ENCODE measurements around the gene TMEM120B. TPM values are rescaled to one million over a fixed set of nuclear protein-coding genes. Genes with fewer than 3 reads are reported as not detected.

The TMEM120B gene
- total RNA-seq, 1 experiment from 2014 or later, result 18.5 TPM

DNA sequence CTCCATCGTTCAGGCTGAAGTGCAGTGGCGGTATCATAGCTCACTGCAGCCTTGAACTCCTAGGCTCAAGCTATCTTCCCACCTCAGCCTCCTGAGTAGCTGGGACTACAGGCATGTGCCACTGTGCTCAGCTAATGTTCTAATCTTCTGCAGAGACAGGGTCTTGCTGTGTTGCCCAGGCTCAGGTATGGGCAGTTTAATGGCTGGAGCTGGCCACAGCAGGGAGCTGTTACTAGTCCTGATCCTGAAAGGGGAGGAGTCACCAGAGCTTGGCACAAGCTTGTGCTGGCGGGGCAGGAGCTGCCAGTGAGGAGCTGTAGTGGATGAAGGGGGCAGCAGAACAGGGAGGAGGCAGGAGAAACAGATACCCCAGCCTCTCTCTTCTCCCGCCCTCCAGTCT is 10.6 kb downstream of the TMEM120B start:
- Histone ChIP-seq H3F3A (ENCODE audit: low read length, unreplicated experiment) (no peaks in the 10 kb centered on the region), H3K9me2 (replicated peaks; ENCODE audit: low read length) (no peaks in the 10 kb centered on the region), H3K27ac (ENCODE audit: low read length) (no peak overlapping the region), H3K4me3 (ENCODE audit: low read length) (no peak overlapping the region), H3K79me2 (ENCODE audit: low read length) (peaks cover 37% of the 10 kb centered on the region), H3K4me2 (ENCODE audit: low read length) (no peak overlapping the region), H4K20me1 (ENCODE audit: low read length) (no peaks in the 10 kb centered on the region), H3K9me3 (ENCODE audit: low read length) (no peaks in the 10 kb centered on the region), H2AFZ (ENCODE audit: low read length) (no peak overlapping the region), H3K9ac (ENCODE audit: low read length) (no peak overlapping the region), H3K36me3 (ENCODE audit: low read depth, low read length) (0 out of 2 replicates have a peak, but pooled peaks cover 6% of the 10 kb centered on the region), H3K27me3 (ENCODE audit: low read length) (no peaks in the 10 kb centered on the region), H3K4me1 (ENCODE audit: insufficient read depth, low read length) (no peaks in the 10 kb centered on the region)
- intact Hi-C loops (cut with micrococcal nuclease), result no loop called here
- no peak for TF ChIP-seq EZH2 (IDR thresholded peaks at IDR 0.05; ENCODE audit: low read length, unreplicated experiment)
- no peak for TF ChIP-seq EZH2phosphoT487 (IDR thresholded peaks at IDR 0.05; ENCODE audit: borderline replicate concordance, low read length)
- TF ChIP-seq, protein P1, sequence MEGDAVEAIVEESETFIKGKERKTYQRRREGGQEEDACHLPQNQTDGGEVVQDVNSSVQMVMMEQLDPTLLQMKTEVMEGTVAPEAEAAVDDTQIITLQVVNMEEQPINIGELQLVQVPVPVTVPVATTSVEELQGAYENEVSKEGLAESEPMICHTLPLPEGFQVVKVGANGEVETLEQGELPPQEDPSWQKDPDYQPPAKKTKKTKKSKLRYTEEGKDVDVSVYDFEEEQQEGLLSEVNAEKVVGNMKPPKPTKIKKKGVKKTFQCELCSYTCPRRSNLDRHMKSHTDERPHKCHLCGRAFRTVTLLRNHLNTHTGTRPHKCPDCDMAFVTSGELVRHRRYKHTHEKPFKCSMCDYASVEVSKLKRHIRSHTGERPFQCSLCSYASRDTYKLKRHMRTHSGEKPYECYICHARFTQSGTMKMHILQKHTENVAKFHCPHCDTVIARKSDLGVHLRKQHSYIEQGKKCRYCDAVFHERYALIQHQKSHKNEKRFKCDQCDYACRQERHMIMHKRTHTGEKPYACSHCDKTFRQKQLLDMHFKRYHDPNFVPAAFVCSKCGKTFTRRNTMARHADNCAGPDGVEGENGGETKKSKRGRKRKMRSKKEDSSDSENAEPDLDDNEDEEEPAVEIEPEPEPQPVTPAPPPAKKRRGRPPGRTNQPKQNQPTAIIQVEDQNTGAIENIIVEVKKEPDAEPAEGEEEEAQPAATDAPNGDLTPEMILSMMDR (conservative IDR thresholded peaks at IDR 0.05; ENCODE audit: low read depth, low read length), result no peak
- no TSS peak for BruUV-seq (replicated peaks)
- ATAC-seq, result no peak
- ChIA-PET POLR2A (ENCODE audit: unreplicated experiment) (interaction anchor here (0.5 kb wide), 1 partner anchor 1924 kb away, joined by 14 read pairs; no protein-coding TSS in a partner anchor), CTCF (no interaction called here)
- DNase-seq, result no peak

DNA sequence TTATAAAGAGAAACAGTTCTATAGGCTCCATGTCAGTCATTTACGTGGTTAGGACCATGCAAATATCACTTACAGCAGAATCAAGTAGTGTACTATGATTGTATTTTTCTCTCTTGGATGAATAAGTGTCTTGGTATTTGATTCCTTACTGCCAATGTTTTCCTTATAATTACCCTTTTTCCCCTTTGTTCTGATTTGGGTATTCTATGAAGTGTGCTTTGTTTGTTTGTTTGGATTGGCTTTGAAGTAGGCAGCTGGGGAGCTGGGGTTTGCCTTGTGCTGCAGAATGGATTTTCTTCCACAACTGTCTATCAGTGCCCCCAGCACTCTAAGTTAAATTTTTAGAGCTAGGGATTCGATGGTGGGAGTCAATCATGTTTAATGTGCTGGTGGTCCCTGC is 12.4 kb downstream of the TMEM120B start:
- Histone ChIP-seq H3K9ac (ENCODE audit: low read length) (no peak overlapping the region), H3K36me3 (ENCODE audit: low read depth, low read length) (0 out of 2 replicates have a peak, but pooled peaks cover 6% of the 10 kb centered on the region), H3K27ac (ENCODE audit: low read length) (no peak overlapping the region), H4K20me1 (ENCODE audit: low read length) (no peaks in the 10 kb centered on the region), H3K9me3 (ENCODE audit: low read length) (no peaks in the 10 kb centered on the region), H3K79me2 (ENCODE audit: low read length) (peaks cover 29% of the 10 kb centered on the region; the same call in 1 of the 2 replicates), H3K9me2 (replicated peaks; ENCODE audit: low read length) (no peaks in the 10 kb centered on the region), H3K4me1 (ENCODE audit: insufficient read depth, low read length) (no peaks in the 10 kb centered on the region), H3K4me3 (ENCODE audit: low read length) (no peak overlapping the region), H3K4me2 (ENCODE audit: low read length) (no peak overlapping the region), H2AFZ (ENCODE audit: low read length) (no peak overlapping the region), H3F3A (ENCODE audit: low read length, unreplicated experiment) (no peaks in the 10 kb centered on the region), H3K27me3 (ENCODE audit: low read length) (no peaks in the 10 kb centered on the region)
- no peak for DNase-seq
- ChIA-PET CTCF (no interaction called here), POLR2A (ENCODE audit: unreplicated experiment) (no interaction called here)
- intact Hi-C loops (cut with micrococcal nuclease), result no loop called here
- ATAC-seq, result no peak; the same call in 1 of the 2 replicates
- TF ChIP-seq EZH2 (IDR thresholded peaks at IDR 0.05; ENCODE audit: low read length, unreplicated experiment) (no peak), EZH2phosphoT487 (IDR thresholded peaks at IDR 0.05; ENCODE audit: borderline replicate concordance, low read length) (no peak)
- TF ChIP-seq, protein P1 (conservative IDR thresholded peaks at IDR 0.05; ENCODE audit: low read depth, low read length), result no peak
- no TSS peak for BruUV-seq (replicated peaks)

DNA sequence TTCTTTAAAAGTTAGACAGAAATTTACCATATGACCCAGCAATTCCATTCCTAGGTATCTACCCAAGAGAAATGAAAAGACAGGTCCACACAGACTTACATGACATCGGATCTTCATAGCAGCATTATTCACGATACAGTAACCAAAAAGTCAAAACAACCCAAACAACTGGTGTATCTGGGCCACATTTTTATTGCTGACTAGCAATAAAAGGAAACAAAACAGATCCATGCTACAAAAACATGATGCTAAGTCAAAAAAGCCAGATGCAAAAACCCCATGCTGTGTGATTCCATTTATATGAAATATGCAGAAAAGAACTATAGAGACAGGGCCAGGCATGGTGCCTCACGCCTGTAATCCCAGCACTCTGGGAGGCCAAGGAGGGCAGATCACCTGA is 12.9 kb downstream of the TMEM120B start:
- CTCF ChIA-PET, result no interaction called here
- H3K9ac ChIP-seq (ENCODE audit: low read length), result no peak overlapping the region
- H3K4me2 ChIP-seq (ENCODE audit: low read length), result no peak overlapping the region
- ATAC-seq (no peak), DNase-seq (no peak)
- H3K79me2 ChIP-seq (ENCODE audit: low read length), result peaks cover 29% of the 10 kb centered on the region; the same call in 1 of the 2 replicates
- no peak overlapping the region for H2AFZ ChIP-seq (ENCODE audit: low read length)
- no peaks in the 10 kb centered on the region for H3K4me1 ChIP-seq (ENCODE audit: insufficient read depth, low read length)
- TF ChIP-seq EZH2phosphoT487 (IDR thresholded peaks at IDR 0.05; ENCODE audit: borderline replicate concordance, low read length) (no peak), EZH2 (IDR thresholded peaks at IDR 0.05; ENCODE audit: low read length, unreplicated experiment) (no peak)
- TF ChIP-seq, protein P1 (conservative IDR thresholded peaks at IDR 0.05; ENCODE audit: low read depth, low read length), result no peak
- H3K4me3 ChIP-seq (ENCODE audit: low read length), result no peak overlapping the region
- intact Hi-C loops (cut with micrococcal nuclease), result no loop called here
- H3K27ac ChIP-seq (ENCODE audit: low read length), result no peak overlapping the region
- H3K9me2 ChIP-seq (replicated peaks; ENCODE audit: low read length), result no peaks in the 10 kb centered on the region
- POLR2A ChIA-PET (ENCODE audit: unreplicated experiment), result no interaction called here
- no peaks in the 10 kb centered on the region for H3K9me3 ChIP-seq (ENCODE audit: low read length)
- BruUV-seq (replicated peaks), result no TSS peak
- H3K36me3 ChIP-seq (ENCODE audit: low read depth, low read length), result 0 out of 2 replicates have a peak, but pooled peaks cover 6% of the 10 kb centered on the region
- no peaks in the 10 kb centered on the region for H3F3A ChIP-seq (ENCODE audit: low read length, unreplicated experiment)
- no peaks in the 10 kb centered on the region for H4K20me1 ChIP-seq (ENCODE audit: low read length)
- no peaks in the 10 kb centered on the region for H3K27me3 ChIP-seq (ENCODE audit: low read length)
